AG09319 (cell line): Measurements from ENCODE around the gene LCN12.

Experiments used
- DNase-seq: peaks from one replicate; pipeline ENCODE4 v3.0.0-alpha.2; 2010; ENCODE audit warnings: low read depth; ENCODE audit errors: extremely low read depth
- CTCF ChIP-seq: IDR thresholded peaks from 2 replicates; pipeline ENCODE4 v1.5.1; 2011; ENCODE audit warnings: low read depth, mild to moderate bottlenecking, inconsistent platforms, low read length, moderate library complexity

The LCN12 gene

GRCh38 chr9:136951541-136952320 lies at the start of gene LCN12:
TSS of gene LCN12 (plus strand) at chr9:136952273. CDS start at chr9:136952328, 55 bp downstream.
- TF ChIP-seq CTCF: no peak
- DNase-seq: no peak

- TF ChIP-seq CTCF: no peak
- DNase-seq: no peak
Observed at GRCh38 chr9:136903041-136903554, 49.0 kb upstream of the LCN12 start.

GRCh38 chr9:136906266-136906665 lies 45.8 kb upstream of the LCN12 start:
- no peak for TF ChIP-seq CTCF
- DNase-seq: no peak

GRCh38 chr9:136907011-136907914 lies 44.8 kb upstream of the LCN12 start:
- TF ChIP-seq CTCF: no peak
- DNase-seq: no peak

- no peak for TF ChIP-seq CTCF
- DNase-seq: no peak
Observed at GRCh38 chr9:136910197-136910900, 41.7 kb upstream of the LCN12 start.

GRCh38 chr9:136910901-136911245 lies 41.2 kb upstream of the LCN12 start:
- no peak for TF ChIP-seq CTCF
- no peak for DNase-seq
